Stimulated activated CD8-positive, alpha-beta memory T cell treated with anti-CD3 and anti-CD28 coated beads, Interleukin-7, amount 100 ng/mL, for 48 hours (primary cell): ENCODE measurements around the gene SLC25A29.
A peak's percentile ranks its signal among the peaks of the same experiment; 100 is the strongest.
"Not testable (repeated sequence)": the region's sequence is repeated elsewhere in the genome, so short reads cannot be mapped to it uniquely, and the experiment has no call there.

Experiments
- DNase-seq, 2 donors: peaks; one replicate each; pipeline ENCODE4 v3.0.0-alpha.2; 2020; ENCODE audit warnings: low read depth in 1 of 2; ENCODE audit errors: extremely low read depth in 1 of 2

Gene SLC25A29, protein sequence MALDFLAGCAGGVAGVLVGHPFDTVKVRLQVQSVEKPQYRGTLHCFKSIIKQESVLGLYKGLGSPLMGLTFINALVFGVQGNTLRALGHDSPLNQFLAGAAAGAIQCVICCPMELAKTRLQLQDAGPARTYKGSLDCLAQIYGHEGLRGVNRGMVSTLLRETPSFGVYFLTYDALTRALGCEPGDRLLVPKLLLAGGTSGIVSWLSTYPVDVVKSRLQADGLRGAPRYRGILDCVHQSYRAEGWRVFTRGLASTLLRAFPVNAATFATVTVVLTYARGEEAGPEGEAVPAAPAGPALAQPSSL

DNA sequence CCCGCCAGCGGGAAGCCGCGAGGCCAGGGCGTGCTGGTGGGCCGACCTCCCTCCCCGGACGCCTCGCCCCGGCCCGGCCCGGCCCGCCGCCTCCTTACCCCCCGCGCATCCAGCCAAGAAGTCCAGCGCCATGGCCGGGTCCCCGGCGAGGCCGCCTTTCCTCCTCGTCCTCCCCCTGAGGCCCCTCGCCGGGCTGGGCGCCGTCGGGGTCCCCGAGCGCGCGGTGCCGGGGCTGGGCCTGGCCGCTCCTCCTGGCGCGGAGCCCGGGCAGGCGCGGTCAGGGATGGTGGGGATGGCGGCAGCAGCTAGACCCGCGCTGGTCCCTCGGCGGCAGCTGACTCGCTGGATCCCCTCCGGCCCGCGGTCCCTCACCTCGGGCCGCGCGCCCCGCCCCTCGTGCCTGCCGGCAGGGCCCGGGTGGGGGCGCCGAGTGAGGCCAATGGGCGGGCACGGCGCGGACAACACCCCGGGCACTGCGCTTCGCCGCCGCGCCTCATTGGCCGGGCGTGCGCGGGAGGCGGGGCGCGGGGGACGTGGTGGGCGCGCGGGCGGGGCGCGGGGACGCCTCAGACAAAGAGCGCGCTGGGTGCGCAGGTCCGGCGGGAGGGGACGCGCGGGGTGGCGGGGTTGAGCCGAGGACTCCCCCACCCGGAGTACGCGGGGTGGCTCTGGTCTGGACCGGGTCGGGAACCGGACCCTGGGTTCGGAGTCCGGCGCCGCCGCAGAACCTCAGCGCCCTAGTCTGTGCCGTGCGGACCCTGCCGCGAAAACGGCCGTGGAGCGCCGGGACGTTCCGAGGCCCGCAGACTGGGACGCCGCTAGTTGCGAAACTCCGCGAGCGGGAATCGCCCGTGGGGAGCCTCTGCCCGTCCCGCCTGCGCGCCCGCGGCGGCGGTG, at the start of gene SLC25A29:
SLC25A29 (minus strand) TSS at position 344 of the 897 bp plus-strand sequence; CDS start at position 132, 212 bp downstream.
- DNase-seq: peak; percentile 71 to 73

DNA sequence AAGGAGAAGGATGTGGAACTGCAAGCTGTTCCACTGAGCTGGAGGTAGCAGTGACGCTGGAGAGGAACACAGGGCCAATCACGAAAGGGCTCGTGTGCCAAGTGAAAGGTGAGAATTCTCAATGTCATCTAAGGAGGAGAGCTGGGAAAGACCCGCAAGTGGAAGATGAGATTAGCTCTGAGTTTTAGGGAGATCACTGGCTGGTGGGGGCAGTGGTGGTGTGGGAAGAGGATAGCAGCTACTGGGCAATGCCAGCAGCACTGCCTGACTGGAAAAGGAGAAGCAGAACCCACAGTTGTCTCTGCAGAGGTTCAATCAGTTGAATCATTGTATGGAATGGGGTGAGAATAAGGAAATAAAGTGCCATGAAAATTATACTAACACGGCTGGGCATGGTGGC, 44.7 kb upstream of the SLC25A29 start:
- DNase-seq: no peak

DNA sequence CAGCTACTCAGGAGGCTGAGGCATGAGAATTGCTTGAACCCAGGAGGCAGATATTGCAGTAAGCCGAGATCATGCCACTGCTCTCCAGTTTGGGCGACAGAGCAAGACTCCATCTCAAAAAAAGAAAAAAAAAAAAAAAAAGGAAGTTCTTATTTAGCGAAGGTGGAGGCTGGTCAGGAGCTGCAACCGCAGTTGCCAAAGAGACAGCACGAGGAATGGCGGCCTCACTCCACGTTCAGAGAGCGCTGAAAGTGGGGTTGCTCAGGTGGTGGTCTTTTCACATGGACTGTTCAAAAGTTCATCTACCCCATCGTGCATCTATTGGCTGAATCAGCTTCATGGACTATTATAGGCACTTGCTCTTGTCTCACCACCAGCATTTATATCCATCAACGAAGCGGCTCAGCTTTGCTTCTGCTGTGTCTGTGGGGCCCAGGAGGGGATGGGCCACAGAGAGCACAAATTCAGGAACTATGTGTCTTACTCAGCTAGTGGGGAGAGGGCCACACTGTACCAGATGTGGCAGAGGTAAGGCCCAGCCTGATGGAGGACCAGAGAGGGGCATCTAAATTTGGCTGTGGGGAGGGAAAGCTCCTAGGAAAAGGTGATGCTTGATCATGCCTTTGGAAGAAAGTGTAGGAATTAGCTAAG, 44.2 kb upstream of the SLC25A29 start:
- DNase-seq: no peak

DNA sequence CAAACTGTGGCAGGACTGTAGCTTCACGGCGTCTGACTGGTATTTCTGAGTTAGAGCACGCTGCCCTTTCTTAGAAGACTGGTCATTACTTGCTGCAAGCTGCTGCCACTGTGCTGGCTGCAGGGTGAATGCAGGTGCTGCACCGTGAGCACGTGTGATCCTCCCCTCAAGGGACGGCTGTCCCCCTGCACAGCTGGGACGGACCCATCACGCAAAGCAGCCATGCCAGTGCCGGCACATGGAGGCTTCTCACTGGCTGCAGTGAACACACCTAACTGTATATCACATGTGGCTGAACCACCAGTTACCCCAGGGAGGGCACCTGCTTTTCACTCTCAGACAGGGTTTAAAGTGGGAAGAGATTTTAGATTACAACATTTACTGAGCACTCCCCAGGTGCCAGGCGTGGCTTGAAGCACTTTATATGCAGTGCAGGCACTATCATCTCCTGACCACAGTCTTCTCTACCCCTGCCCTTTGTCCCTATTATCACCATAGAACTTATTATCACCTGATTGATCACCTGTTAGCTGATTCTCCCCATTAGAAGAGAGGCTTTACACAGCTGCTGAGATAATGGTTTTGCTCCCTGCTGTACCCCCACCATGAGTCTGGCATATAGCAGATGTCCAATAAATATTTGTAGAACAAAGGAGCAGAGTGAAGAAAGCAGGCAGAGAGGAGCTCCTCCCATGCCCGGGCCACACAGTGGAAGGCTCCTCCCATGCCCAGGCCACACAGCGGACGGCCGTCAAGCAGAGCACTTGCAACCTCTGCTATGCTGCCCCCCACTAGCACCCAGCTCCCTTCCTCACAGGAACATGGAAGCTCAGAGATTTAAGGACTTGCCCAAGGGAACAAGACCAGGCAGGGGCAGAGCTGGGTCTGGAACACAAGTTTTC, 42.8 kb upstream of the SLC25A29 start:
- DNase-seq: no peak

DNA sequence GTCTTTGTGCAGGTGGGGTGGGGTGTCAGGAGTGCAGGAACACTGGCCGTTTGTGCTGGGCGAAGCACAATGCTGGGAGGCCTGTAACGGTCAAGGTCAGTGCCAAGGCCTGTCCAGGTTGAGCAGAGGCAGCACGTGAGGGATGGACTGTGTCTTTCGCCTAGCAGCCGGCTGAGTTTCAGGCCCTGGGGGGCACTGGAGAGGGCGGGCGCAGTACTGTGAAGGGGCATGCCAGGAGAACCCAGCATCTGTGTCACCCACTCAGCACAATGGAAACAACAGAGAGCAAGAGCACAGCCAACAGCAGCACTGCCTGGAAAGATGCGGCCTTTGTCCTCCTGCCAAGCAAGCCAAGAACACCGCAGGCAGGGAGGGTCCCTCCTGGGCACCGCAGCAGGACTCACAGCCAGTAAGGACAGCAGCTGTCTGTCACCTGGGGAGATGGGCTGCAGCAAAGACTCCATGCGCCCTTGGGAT, 42.0 kb upstream of the SLC25A29 start:
- no peak for DNase-seq

DNA sequence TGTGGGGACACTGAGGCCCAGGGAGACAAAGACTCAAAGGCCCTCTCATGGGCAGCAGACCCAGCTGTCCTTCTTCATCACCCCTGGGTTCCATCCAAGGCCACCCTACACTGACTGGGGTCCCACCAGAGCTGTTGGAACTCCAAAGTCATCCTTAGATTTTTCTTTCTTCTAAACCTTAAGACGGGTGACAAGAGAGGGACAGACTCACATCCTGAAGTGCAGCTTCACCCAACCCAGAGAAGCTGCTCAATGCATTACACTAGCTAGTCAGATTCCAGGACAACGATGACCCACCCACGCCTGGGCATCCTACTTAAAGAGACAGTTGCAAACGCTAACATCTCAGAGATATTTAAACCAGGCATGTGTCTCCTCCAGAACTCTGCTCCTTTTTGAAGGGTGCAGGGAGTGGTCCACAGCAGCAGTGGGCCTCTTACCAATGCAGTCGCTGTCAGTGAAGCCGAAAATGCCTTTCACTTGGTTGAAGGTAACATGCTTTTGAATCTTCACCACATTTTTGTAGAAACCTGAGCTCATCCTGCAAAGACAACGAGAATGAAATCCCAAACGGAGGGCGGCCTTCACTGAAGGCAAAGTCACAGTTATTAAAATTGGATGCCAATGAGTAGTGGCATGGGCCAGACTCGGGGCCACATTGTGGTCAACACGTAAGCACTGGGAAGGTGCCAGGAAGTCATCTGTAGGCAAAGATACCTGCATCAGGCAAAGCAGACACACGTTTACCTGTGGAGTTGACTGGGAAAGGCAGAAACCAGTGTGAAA, 40.3 kb upstream of the SLC25A29 start:
- DNase-seq: no peak

DNA sequence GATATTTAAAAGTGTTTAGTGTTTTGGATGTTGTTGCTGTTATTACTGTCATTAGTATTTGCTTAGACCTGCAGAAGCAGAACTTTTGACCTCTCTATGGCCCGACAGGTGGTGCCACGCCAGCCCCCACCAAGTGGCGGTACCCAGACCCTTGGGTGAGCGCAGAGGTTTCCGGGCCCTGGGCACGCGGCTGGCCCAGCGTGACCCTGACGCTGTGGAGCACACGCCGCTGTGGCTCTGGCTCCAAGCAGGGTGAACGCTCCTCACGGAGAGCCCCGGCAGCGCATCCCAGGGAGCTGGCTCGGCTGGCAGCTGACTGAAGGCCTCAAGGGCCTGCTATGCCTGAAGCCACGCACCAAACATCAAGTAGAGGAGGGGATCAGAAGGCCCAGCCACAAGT, 39.5 kb upstream of the SLC25A29 start:
- DNase-seq: no peak

DNA sequence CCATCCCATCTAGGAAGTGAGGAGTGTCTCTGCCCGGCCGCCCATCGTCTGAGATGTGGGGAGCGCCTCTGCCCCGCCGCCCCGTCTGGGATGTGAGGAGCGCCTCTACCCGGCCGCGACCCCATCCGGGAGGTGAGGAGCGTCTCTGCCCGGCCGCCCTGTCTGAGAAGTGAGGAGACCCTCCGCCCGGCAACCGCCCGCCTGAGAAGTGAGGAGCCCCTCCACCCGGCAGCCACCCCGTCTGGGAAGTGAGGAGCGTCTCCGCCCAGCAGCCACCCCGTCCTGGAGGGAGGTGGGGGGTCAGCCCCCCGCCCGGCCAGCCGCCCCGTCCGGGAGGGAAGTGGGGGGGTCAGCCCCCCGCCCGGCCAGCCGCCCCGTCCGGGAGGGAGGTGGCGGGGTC, 38.4 kb upstream of the SLC25A29 start:
- not testable (repeated sequence) for DNase-seq

DNA sequence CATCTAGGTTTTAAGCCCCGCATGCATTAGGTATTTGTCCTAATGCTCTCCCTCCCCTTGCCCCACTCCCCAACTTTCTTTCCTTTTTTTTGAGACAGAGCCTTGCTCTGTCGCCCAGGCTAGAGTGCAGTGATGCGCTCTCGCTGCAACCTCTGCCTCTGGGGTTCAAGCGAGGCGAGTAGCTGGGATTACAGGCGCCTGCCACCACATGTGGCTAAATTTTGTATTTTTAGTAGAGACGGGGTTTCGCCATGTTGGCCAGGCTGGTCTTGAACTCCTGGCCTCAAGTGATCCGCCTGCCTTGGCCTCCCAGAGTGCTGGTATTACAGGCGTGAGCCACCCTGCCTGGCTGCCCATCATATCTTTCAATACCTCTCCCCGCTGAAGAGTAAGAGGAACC, 36.6 kb upstream of the SLC25A29 start:
- DNase-seq: not testable (repeated sequence)

DNA sequence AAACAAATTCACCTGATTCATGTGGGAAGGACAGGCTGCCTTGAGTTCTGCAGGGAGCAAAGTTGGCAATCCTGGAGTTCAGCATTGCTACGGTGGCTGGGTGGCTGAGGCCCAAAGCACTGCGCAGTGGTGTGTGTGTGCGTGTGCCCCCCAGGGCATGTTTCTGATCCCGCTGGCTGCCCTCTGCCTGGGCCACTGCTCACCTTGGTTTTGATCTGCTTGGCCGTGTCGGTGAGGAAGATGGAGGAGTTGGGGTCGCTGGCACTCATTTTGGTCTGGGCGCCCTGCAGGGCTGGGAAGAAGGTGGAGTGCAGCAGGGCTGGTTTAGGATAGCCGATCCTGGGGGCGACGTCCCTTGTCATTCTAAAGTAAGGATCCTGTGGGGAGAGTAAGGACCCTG, 36.0 kb upstream of the SLC25A29 start:
- no peak for DNase-seq

DNA sequence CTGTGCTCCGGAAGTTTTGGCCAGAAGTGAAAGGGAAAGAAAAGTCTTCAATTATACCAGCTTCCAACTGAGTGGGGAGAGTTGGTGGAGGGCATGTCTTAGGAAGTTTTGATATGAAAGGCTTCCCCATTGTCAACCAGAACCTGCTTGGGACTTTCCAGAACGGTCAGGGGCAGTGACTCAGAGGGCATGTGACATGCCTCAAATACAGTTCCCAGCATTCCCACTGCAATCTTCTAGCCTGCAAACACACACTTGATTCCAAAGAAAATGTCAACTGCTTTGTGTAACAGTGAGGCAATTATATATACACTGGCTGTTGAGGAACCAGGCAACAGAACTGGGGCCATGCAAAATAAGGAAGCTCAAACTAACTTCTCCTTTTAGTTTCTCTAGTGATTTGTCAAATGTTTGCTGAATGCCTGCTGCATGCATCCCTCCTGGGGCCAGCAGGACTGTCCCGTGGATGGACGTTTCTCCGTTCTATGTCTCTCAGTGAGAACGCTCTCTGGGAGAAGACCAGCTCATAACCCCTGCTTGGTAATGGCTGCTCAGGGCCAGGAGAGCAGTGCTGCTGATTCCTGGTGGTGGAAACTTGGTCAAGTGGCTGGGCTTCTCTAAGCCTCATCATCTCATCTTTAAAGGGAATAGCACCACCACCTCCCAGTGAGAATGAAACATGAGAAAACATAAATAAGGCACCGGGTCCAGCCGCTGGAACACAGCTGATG, 35.2 kb upstream of the SLC25A29 start:
- DNase-seq: peak in 1 of 2 donors; percentile 12

DNA sequence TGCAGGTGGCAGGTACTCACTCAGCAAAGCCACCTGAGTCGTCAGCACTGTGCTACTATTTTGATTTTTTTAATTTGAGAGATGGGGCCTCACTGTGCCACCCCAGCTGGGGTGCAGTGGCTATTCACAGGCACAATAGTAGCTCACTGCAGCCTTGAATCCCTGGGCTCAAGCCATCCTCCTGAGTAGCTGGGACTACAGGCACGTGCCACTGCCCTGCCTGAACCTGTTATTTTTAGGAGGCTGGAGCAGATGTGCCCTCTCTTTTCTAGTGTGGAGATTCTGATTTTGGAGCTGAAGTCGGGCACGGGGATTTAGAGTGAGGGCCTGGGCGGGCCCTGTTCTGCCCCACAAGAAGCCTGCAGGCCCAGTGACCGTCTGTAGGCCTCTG, 34.2 kb upstream of the SLC25A29 start:
- no peak for DNase-seq

DNA sequence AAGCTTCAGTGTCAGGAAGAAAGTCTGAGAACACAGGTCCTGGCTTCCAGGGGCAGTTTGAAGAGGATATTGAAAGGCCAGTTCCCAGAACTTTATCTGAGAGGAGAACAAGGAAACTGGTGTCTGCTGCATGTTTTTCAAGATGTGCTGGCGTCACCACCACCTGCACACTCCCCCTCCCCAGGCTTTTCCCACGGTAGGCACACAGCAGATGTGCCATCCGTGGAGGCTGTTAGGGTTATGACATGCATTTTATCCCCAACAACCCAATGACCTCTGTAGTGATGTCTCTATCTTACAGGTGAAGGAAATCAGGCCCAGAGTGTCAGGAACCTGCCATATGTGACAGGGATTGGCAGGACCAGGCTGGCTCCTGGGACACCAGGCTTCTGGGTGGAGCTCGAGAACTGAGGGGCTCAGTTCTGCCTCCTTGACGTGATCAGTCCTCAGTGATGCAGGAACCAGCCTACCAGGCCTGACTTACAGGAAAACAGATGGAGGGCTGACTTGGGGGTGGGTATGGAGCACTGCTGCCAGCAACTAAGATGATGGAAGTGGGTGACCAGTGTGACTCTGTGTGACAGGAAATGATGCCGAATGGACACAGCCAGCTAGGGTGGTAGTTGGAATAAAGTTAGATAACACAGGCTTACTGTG, 33.6 kb upstream of the SLC25A29 start:
- DNase-seq: no peak

DNA sequence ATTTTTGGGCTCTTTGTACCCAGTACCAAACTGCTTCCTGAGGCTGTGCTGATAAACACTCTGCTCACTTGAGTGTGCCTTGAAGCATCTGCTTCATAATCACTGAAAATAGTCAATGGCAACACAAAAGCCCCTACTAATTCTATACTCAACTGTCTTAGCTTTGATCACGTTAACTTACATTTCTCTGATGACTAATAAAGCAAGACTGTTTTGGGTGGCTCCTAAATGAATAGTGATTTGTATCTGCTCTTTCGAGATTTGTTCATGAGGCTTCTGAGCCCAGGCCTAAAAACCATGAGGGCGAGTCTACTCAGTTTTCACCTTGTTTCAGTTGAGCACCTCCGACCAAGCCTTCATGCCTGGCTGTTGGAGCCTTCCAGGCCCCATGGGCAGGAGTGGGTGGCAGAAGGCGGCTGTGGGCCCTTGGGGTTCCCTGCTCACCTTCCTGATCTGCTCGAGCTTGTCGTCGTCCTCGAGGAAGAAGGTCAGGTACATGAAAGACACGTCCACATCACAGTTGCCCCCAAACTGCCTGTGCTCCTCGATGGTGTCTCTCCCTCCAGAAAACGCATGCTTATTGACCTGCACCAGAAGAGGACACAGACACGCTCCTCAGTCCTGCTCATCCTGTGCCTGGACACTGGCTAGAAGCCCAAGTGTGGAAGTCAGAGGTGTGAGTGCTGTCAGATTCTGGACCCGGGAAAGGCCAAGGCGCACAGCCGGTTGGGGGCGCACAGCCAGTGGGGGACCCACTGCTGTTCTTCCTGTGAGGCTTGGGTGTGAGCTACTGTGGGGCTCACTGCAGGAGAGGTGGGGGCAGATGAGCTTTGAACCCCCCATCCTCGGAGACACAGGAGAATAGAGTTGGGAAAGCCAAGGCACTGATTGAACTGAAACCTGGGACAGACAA, 30.6 kb upstream of the SLC25A29 start:
- DNase-seq: no peak

DNA sequence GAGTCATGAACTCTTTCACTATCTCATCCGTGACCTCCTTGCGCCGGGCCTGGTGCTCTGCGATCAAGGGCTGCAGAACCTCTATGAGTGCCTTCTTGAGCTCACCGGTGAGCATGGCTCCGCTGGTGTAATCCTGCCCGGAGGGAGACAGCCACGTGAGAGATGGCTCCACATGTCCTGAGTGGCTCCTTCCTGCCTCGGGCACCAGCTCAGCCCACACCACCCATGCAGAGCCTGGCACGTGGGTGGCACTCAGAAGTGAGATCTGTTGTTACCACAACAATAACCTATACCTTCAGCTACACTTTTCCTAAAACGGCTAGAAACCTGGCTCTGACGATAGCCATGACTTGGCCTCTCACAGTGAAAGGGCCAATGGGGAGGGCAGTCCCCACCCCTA, 28.7 kb upstream of the SLC25A29 start:
- no peak for DNase-seq

DNA sequence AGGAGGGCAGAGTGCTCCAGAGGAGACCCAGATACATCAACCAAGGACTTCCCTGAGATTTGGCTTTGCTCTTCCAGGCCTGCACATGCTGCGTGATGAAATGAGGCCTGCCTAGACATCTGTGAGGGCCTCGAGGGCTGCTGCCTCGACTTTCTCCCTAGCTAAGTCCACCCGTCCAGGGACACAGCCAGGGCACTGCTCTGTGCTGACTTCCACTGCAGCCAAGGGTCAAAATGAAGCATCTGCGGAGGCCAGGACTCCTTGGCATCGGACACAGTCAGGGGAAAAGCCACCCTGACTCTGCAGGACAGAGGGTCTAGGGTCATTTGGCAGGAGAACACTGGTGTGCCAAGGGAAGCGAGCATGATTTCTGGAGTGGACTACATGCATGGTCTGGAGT, 27.6 kb upstream of the SLC25A29 start:
- no peak for DNase-seq

DNA sequence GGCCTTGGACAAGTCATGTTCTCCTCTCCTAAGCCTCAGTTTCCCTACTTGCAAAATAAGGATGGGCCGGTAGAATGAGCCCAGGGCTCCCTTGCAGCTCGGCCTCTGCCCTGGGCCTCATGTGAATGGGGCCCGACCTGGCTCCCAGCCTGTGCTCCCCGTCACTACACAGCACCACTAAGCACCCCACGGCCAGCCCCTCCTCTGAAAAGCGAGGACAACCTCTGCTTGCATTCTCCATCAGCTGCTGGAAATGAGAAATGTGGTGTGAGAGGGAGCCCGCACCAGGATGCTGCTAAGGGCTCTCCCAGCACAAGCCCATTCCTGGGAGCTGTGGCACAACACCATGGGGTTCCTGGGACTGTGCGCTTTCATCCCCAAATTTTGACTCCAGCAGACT, 27.1 kb upstream of the SLC25A29 start:
- DNase-seq: no peak
